ENCODE results near the gene PTPRZ1.

Gene PTPRZ1

GRCh38 chr7:122063146-122063545 lies 190.2 kb downstream of the PTPRZ1 start:
- DNase-seq: no peak

- DNase-seq: no peak
Observed at GRCh38 chr7:122064971-122065370, 192.0 kb downstream of the PTPRZ1 start.

GRCh38 chr7:122067077-122067476 lies 194.1 kb downstream of the PTPRZ1 start:
- DNase-seq: no peak

GRCh38 chr7:122068046-122068445 lies 195.1 kb downstream of the PTPRZ1 start:
- DNase-seq: no peak

- no peak for DNase-seq
Observed at GRCh38 chr7:122068999-122069398, 196.0 kb downstream of the PTPRZ1 start.

GRCh38 chr7:122070062-122070461 lies 197.1 kb downstream of the PTPRZ1 start:
- DNase-seq: no peak

- DNase-seq: no peak
Observed at GRCh38 chr7:122070834-122071233, 197.9 kb downstream of the PTPRZ1 start.

GRCh38 chr7:122072272-122072671 lies 199.3 kb downstream of the PTPRZ1 start:
- no peak for DNase-seq

GRCh38 chr7:122072924-122073599 lies 200.1 kb downstream of the PTPRZ1 start:
- DNase-seq: no peak

- DNase-seq: no peak
Observed at GRCh38 chr7:122073635-122074034, 200.7 kb downstream of the PTPRZ1 start.

GRCh38 chr7:122082160-122082559 lies 209.2 kb downstream of the PTPRZ1 start:
- no peak for DNase-seq

GRCh38 chr7:122082670-122083069 lies 209.7 kb downstream of the PTPRZ1 start:
- no peak for DNase-seq

GRCh38 chr7:122092964-122093797 lies 220.2 kb downstream of the PTPRZ1 start:
- no peak for DNase-seq

- DNase-seq: no peak
Observed at GRCh38 chr7:122094549-122094948, 221.6 kb downstream of the PTPRZ1 start.

- DNase-seq: no peak
Observed at GRCh38 chr7:122095642-122096041, 222.7 kb downstream of the PTPRZ1 start.

GRCh38 chr7:122100021-122100420 lies 227.1 kb downstream of the PTPRZ1 start:
- no peak for DNase-seq

- DNase-seq: no peak
Observed at GRCh38 chr7:122103064-122103463, 230.1 kb downstream of the PTPRZ1 start.

Measured in NCI-H446 treated with DMSO at 0.1 percent for 48 hours (cell line).